ENCODE measurements around the gene LOC128125822.
A peak's percentile ranks its signal among the peaks of the same experiment; 100 is the strongest.
"Not testable (repeated sequence)": the region's sequence is repeated elsewhere in the genome, so short reads cannot be mapped to it uniquely, and the experiment has no call there.

The LOC128125822 gene

GRCh38 chr6:63584566-63584965 is 12.3 kb downstream of the LOC128125822 start:
- no peak for DNase-seq

GRCh38 chr6:63585652-63586051 is 13.4 kb downstream of the LOC128125822 start:
- not testable (repeated sequence) for DNase-seq

- DNase-seq = no peak
Measured at GRCh38 chr6:63589952-63590411, 17.7 kb downstream of the LOC128125822 start.

- DNase-seq = no peak
Measured at GRCh38 chr6:63592886-63593285, 20.6 kb downstream of the LOC128125822 start.

- no peak for DNase-seq
Measured at GRCh38 chr6:63597141-63598048, 25.1 kb downstream of the LOC128125822 start.

GRCh38 chr6:63598049-63599036 is 26.1 kb downstream of the LOC128125822 start:
- peak; percentile 21 for DNase-seq

- no peak for DNase-seq
Measured at GRCh38 chr6:63599243-63599642, 27.0 kb downstream of the LOC128125822 start.

GRCh38 chr6:63600136-63600535 is 27.9 kb downstream of the LOC128125822 start:
- DNase-seq = no peak

- no peak for DNase-seq
Measured at GRCh38 chr6:63609231-63609630, 37.0 kb downstream of the LOC128125822 start.

GRCh38 chr6:63610944-63611343 is 38.7 kb downstream of the LOC128125822 start:
- DNase-seq = no peak

GRCh38 chr6:63611560-63611959 is 39.3 kb downstream of the LOC128125822 start:
- no peak for DNase-seq

- no peak for DNase-seq
Measured at GRCh38 chr6:63615590-63615989, 43.3 kb downstream of the LOC128125822 start.

All from NCI-H446 treated with DMSO at 0.1 percent for 48 hours (cell line).